PFSK-1 (cell line): ENCODE measurements around the gene NUP98.

ENCODE experiments used
- POLR2AphosphoS5 ChIP-seq: IDR thresholded peaks from 2 replicates; pipeline ENCODE4 v1.6.1; 2012; ENCODE audit warnings: low read depth, mild to moderate bottlenecking, control low read depth, low read length, moderate library complexity
- REST ChIP-seq, 2 experiments: IDR thresholded peaks; 2 replicates each; pipeline versions ENCODE4 v1.6.1 to v1.8.0; 2011 to 2012; ENCODE audit warnings: low read depth in 2 of 2, low read length in 2 of 2, control low read depth in 1 of 2, inconsistent platforms in 1 of 2, mild to moderate bottlenecking in 1 of 2, moderate library complexity in 1 of 2; ENCODE audit not compliant: insufficient read depth in 1 of 2
- TAF1 ChIP-seq: IDR thresholded peaks from 2 replicates; pipeline ENCODE4 v1.6.1; 2012; ENCODE audit warnings: low read length, control low read depth, borderline replicate concordance; ENCODE audit not compliant: insufficient read depth

GRCh38 chr11:3797329-3798090 lies at the start of gene NUP98:
- peak; percentile 94 for TF ChIP-seq POLR2AphosphoS5
- TF ChIP-seq REST (IDR thresholded peaks at IDR 0.05; ENCODE audit: insufficient read depth in 1 of 2, low read depth in 2 of 2, low read length in 2 of 2) = no peak
- peak; percentile 86; the same call in 1 of the 2 replicates for TF ChIP-seq TAF1
